NT2/D1 (cell line): ENCODE measurements around the gene IL18R1.

Source experiments
- YY1 ChIP-seq: IDR thresholded peaks from 2 replicates; pipeline ENCODE4 v1.6.1; 2011; ENCODE audit not compliant: insufficient read length, insufficient read depth
- ZNF274 ChIP-seq: IDR thresholded peaks from 2 replicates; pipeline ENCODE4 v1.6.1; 2011; ENCODE audit warnings: mild to moderate bottlenecking, low read depth, low read length

DNA sequence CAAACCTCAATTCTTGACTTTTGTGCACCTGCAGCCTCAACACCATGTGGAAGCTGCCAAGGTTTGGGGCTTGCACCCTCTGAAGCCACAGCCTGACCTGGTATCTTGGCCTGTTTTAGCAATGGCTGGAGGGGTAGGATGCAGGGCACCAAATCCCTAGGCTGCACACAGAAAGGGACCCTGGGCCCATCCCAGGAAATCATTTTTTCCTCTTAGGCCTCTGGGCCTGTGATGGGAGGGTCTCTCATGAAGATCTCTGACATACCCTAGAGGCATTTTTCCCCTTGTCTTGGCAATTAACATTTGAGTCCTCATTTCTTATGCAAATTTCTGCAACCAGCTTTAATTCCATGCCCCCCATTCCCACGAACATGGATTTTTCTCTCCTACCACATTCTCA is 10.2 kb downstream of the IL18R1 start:
- no peak for TF ChIP-seq YY1
- TF ChIP-seq ZNF274, result no peak
